SK-N-MC (cell line): ENCODE results near the gene MCEE.

Source experiments
- EZH2 ChIP-seq: fragments of 200-600 bp; sonication (generic); IDR thresholded peaks from one replicate; pipeline ENCODE4 v1.6.1; 2017; ENCODE audit warnings: antibody characterized with exemption
- POLR2AphosphoS5 ChIP-seq: IDR thresholded peaks from 2 replicates; pipeline ENCODE4 v1.6.1; 2012; ENCODE audit warnings: mild to moderate bottlenecking, low read depth, low read length, borderline replicate concordance

DNA sequence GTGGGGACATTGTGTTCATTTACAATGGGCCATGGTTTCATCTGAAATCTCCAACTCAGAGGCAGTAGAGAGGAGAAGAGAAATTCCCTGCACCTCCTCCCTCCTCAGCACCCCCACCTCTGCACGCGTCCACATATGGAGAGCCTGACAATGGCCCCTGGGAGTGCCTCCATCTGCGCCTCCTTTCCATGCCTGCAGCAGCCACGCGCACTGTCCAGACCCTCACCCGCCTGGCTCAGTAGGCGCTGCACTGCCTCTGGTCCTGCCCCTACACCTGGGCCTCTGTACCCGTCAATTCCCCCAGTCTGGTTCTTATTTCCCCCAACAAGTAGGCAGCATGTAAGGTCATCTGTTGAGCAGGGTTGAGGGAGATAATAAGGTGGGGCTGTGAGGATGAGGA lies 24.2 kb upstream of the MCEE start:
- TF ChIP-seq EZH2 (no peak), POLR2AphosphoS5 (no peak)
